Mesenchymal stem cell (in vitro differentiated cells and primary cell): ENCODE results near the gene NUP98.

Source experiments
- DNase-seq: peaks from one replicate; pipeline ENCODE4 v3.0.0-alpha.2; 2013
- H2AFZ ChIP-seq: one replicate; pipeline ENCODE4 v1.6.1; 2013; ENCODE audit warnings: low read depth, mild to moderate bottlenecking, control low read depth, inconsistent platforms, low read length, moderate library complexity
- H2AK5ac ChIP-seq: 2 replicates; pipeline ENCODE4 v1.6.1; 2013; ENCODE audit warnings: low read length, moderate library complexity, mild to moderate bottlenecking, inconsistent platforms; ENCODE audit not compliant: severe bottlenecking
- H2BK120ac ChIP-seq: one replicate; pipeline ENCODE4 v1.6.1; 2013; ENCODE audit warnings: low read depth, mild to moderate bottlenecking, inconsistent platforms, low read length, moderate library complexity
- H2BK12ac ChIP-seq, 2 experiments: one replicate each; pipeline ENCODE4 v1.6.1; 2013; ENCODE audit warnings: inconsistent platforms in 2 of 2, low read length in 2 of 2, mild to moderate bottlenecking in 2 of 2, moderate library complexity in 2 of 2, control low read depth in 1 of 2
- H2BK15ac ChIP-seq: one replicate; pipeline ENCODE4 v1.6.1; 2013; ENCODE audit warnings: mild to moderate bottlenecking, low read depth, inconsistent platforms; ENCODE audit not compliant: poor library complexity, severe bottlenecking
- H2BK5ac ChIP-seq: 2 replicates; pipeline ENCODE4 v1.6.1; 2013; ENCODE audit warnings: low read depth, mild to moderate bottlenecking, low read length, control low read depth, inconsistent platforms; ENCODE audit not compliant: poor library complexity, severe bottlenecking
- H3K14ac ChIP-seq, 2 experiments: one replicate each; pipeline ENCODE4 v1.6.1; 2013; ENCODE audit warnings: inconsistent platforms in 2 of 2, low read length in 2 of 2, control low read depth in 1 of 2, mild to moderate bottlenecking in 1 of 2, moderate library complexity in 1 of 2
- H3K18ac ChIP-seq, 2 experiments: one replicate each; pipeline ENCODE4 v1.6.1; 2013; ENCODE audit warnings: inconsistent platforms in 2 of 2, low read length in 2 of 2, control low read depth in 1 of 2, low read depth in 1 of 2, mild to moderate bottlenecking in 1 of 2
- H3K23ac ChIP-seq, 2 experiments: one replicate each; pipeline ENCODE4 v1.6.1; 2013; ENCODE audit warnings: inconsistent platforms in 2 of 2, low read length in 2 of 2, mild to moderate bottlenecking in 2 of 2, moderate library complexity in 2 of 2, control low read depth in 1 of 2
- H3K27ac ChIP-seq: 2 replicates; pipeline ENCODE4 v1.5.1; 2013; ENCODE audit warnings: mild to moderate bottlenecking, moderate library complexity, low read length, control low read depth, inconsistent platforms; ENCODE audit not compliant: poor library complexity, severe bottlenecking
- H3K27me3 ChIP-seq, 2 experiments: 2 replicates each; pipeline versions ENCODE4 v1.6.1 to v1.7.0; 2013; ENCODE audit warnings: low read length in 2 of 2, mild to moderate bottlenecking in 2 of 2, moderate library complexity in 2 of 2, control low read depth in 1 of 2, inconsistent platforms in 1 of 2; ENCODE audit not compliant: control insufficient read depth in 1 of 2, insufficient read depth in 1 of 2
- H3K36me3 ChIP-seq, 2 experiments: 2 replicates each; pipeline versions ENCODE4 v1.6.1 to v1.7.0; 2013; ENCODE audit warnings: low read length in 2 of 2, control low read depth in 1 of 2, inconsistent platforms in 1 of 2, low read depth in 1 of 2, mild to moderate bottlenecking in 1 of 2; ENCODE audit not compliant: insufficient read depth in 2 of 2, control insufficient read depth in 1 of 2
- H3K4ac ChIP-seq, 2 experiments: one replicate each; pipeline ENCODE4 v1.6.1; 2013; ENCODE audit warnings: inconsistent platforms in 2 of 2, low read length in 2 of 2, mild to moderate bottlenecking in 2 of 2, moderate library complexity in 2 of 2, control low read depth in 1 of 2, low read depth in 1 of 2
- H3K4me1 ChIP-seq: 2 replicates; pipeline ENCODE4 v1.6.1; 2013; ENCODE audit warnings: low read depth, low read length, control low read depth; ENCODE audit not compliant: control insufficient read depth, insufficient read depth
- H3K4me2 ChIP-seq: 2 replicates; pipeline ENCODE4 v1.6.1; 2013; ENCODE audit warnings: low read length, mild to moderate bottlenecking, inconsistent platforms; ENCODE audit not compliant: poor library complexity, severe bottlenecking
- H3K4me3 ChIP-seq, 2 experiments: 2 replicates each; pipeline versions ENCODE4 v1.5.1 to v1.7.0; 2013; ENCODE audit warnings: low read length in 2 of 2, mild to moderate bottlenecking in 2 of 2, control low read depth in 1 of 2, low read depth in 1 of 2; ENCODE audit not compliant: insufficient read depth in 1 of 2
- H3K79me1 ChIP-seq: replicated peaks from 2 replicates; pipeline ENCODE4 v1.6.1; 2013; ENCODE audit warnings: mild to moderate bottlenecking, control low read depth, low read length, inconsistent platforms; ENCODE audit not compliant: poor library complexity, severe bottlenecking
- H3K9ac ChIP-seq: 2 replicates; pipeline ENCODE4 v1.7.0; 2013; ENCODE audit warnings: mild to moderate bottlenecking, low read length, moderate library complexity
- H3K9me3 ChIP-seq: 2 replicates; pipeline ENCODE4 v1.7.0; 2013; ENCODE audit warnings: mild to moderate bottlenecking, low read length; ENCODE audit not compliant: control insufficient read depth
- H4K8ac ChIP-seq: one replicate; pipeline ENCODE4 v1.6.1; 2013; ENCODE audit warnings: inconsistent platforms, mild to moderate bottlenecking, low read length, moderate library complexity
- H4K91ac ChIP-seq: one replicate; pipeline ENCODE4 v1.6.1; 2013; ENCODE audit warnings: mild to moderate bottlenecking, low read length, inconsistent platforms
- WGBS: methylation state at CpG from one replicate; pipeline ENCODE4 v1.1.7; 2013; ENCODE audit warnings: mixed read lengths; 5-methylcytosine and 5-hydroxymethylcytosine counted together

Gene NUP98

GRCh38 chr11:3796801-3797328 is 489 bp downstream of the NUP98 start:
- peak overlapping the region; percentile 99 for H3K9ac ChIP-seq
- H3K79me1 ChIP-seq: peaks cover 3% of the 10 kb centered on the region
- under 1% methylated on average over 16 of the region's 26 CpGs for WGBS
- H3K36me3 ChIP-seq: peaks cover 18 to 27% of the 10 kb centered on the region in 2 experiments
- DNase-seq: peak; percentile 78
- no peak overlapping the region for H3K14ac ChIP-seq
- H3K27ac ChIP-seq: no peak overlapping the region
- H3K4me3 ChIP-seq: peak overlapping the region; percentile 84 to 97
- no peak overlapping the region for H2BK15ac ChIP-seq
- H2AK5ac ChIP-seq: no peak overlapping the region
- H4K91ac ChIP-seq: peak overlapping the region; percentile 90
- H2AFZ ChIP-seq: peak overlapping the region; percentile 78
- H2BK5ac ChIP-seq: peak overlapping the region; percentile 10
- no peak overlapping the region for H2BK12ac ChIP-seq
- H3K18ac ChIP-seq: peak overlapping the region; percentile 85 to 99
- peak overlapping the region; percentile 64 for H3K4me2 ChIP-seq
- H4K8ac ChIP-seq: peak overlapping the region; percentile 92
- no peak overlapping the region for H3K23ac ChIP-seq
- H3K4me1 ChIP-seq: peaks cover 2% of the 10 kb centered on the region
- H3K9me3 ChIP-seq: no peaks in the 10 kb centered on the region
- peak overlapping the region; percentile 78 for H2BK120ac ChIP-seq
- H3K27me3 ChIP-seq: no peaks in the 10 kb centered on the region
- H3K4ac ChIP-seq: peak overlapping the region in 1 of 2 experiments; percentile 5

- Histone ChIP-seq H2BK12ac (no peak overlapping the region), H3K14ac (no peak overlapping the region), H2BK120ac (no peak overlapping the region), H3K27me3 (no peaks in the 10 kb centered on the region), H3K4me3 (peak overlapping the region in 1 of 2 experiments; percentile 97), H3K4me1 (peaks cover 2% of the 10 kb centered on the region), H3K4me2 (peak overlapping the region; percentile 64), H2BK5ac (no peak overlapping the region), H4K8ac (no peak overlapping the region), H3K27ac (no peak overlapping the region), H3K79me1 (peaks cover 3% of the 10 kb centered on the region), H2AK5ac (no peak overlapping the region), H3K36me3 (peaks cover 22 to 27% of the 10 kb centered on the region in 2 experiments), H3K18ac (no peak overlapping the region), H2BK15ac (no peak overlapping the region), H4K91ac (no peak overlapping the region), H3K4ac (no peak overlapping the region), H3K9me3 (no peaks in the 10 kb centered on the region), H3K23ac (no peak overlapping the region), H2AFZ (no peak overlapping the region), H3K9ac (peak overlapping the region; percentile 99)
- 54% methylated on average over 12 of the region's 14 CpGs for WGBS
- DNase-seq: peak; percentile 19
Measured at GRCh38 chr11:3796346-3796745, 1.0 kb downstream of the NUP98 start.

- Histone ChIP-seq H3K14ac (no peak overlapping the region), H2AK5ac (no peak overlapping the region), H3K23ac (no peak overlapping the region), H3K9me3 (no peaks in the 10 kb centered on the region), H4K8ac (no peak overlapping the region), H3K4me1 (peaks cover 2% of the 10 kb centered on the region), H3K4ac (no peak overlapping the region), H2BK5ac (no peak overlapping the region), H2AFZ (no peak overlapping the region), H3K9ac (peak overlapping the region; percentile 99), H3K4me3 (peak overlapping the region in 1 of 2 experiments; percentile 97), H3K79me1 (peaks cover 3% of the 10 kb centered on the region), H3K27me3 (no peaks in the 10 kb centered on the region), H2BK12ac (no peak overlapping the region), H2BK120ac (no peak overlapping the region), H3K18ac (no peak overlapping the region), H4K91ac (no peak overlapping the region), H3K27ac (no peak overlapping the region), H3K4me2 (peak overlapping the region; percentile 64), H2BK15ac (no peak overlapping the region), H3K36me3 (peaks cover 26 to 27% of the 10 kb centered on the region in 2 experiments)
- DNase-seq: no peak
- 83% methylated on average over 6 of the region's 6 CpGs for WGBS
Measured at GRCh38 chr11:3796002-3796311, 1.4 kb downstream of the NUP98 start.

- no peak overlapping the region for H3K14ac ChIP-seq
- H3K79me1 ChIP-seq: peaks cover 3% of the 10 kb centered on the region
- 93% methylated on average over 4 of the region's 8 CpGs for WGBS
- no peak for DNase-seq
- no peak overlapping the region for H2BK12ac ChIP-seq
- peak overlapping the region in 1 of 2 experiments; percentile 97 for H3K4me3 ChIP-seq
- no peak overlapping the region for H2AFZ ChIP-seq
- no peaks in the 10 kb centered on the region for H3K27me3 ChIP-seq
- H3K4me2 ChIP-seq: no peak overlapping the region
- no peaks in the 10 kb centered on the region for H3K9me3 ChIP-seq
- no peak overlapping the region for H2BK120ac ChIP-seq
- peaks cover 2% of the 10 kb centered on the region for H3K4me1 ChIP-seq
- no peak overlapping the region for H2BK5ac ChIP-seq
- H4K91ac ChIP-seq: no peak overlapping the region
- H3K36me3 ChIP-seq: peaks cover 28 to 33% of the 10 kb centered on the region in 2 experiments
- no peak overlapping the region for H3K23ac ChIP-seq
- H3K9ac ChIP-seq: peak overlapping the region; percentile 99
- H3K27ac ChIP-seq: no peak overlapping the region
- H3K18ac ChIP-seq: no peak overlapping the region
- no peak overlapping the region for H2BK15ac ChIP-seq
- no peak overlapping the region for H3K4ac ChIP-seq
- H2AK5ac ChIP-seq: no peak overlapping the region
- H4K8ac ChIP-seq: no peak overlapping the region
Measured at GRCh38 chr11:3795131-3796001, 2.0 kb downstream of the NUP98 start.
